ENCODE data around the gene ADAMTSL2.

Gene ADAMTSL2

GRCh38 chr9:133518200-133518599 lies 16.3 kb upstream of the ADAMTSL2 start:
- no peak for TF ChIP-seq CTCF (IDR thresholded peaks at IDR 0.05; ENCODE audit: control insufficient read depth, insufficient read depth, low read depth, low read length, missing control alignments)
- DNase-seq (ENCODE audit: low read depth), result no peak
- H3K4me3 ChIP-seq (ENCODE audit: control insufficient read depth, low read depth, low read length), result no peak overlapping the region

DNA sequence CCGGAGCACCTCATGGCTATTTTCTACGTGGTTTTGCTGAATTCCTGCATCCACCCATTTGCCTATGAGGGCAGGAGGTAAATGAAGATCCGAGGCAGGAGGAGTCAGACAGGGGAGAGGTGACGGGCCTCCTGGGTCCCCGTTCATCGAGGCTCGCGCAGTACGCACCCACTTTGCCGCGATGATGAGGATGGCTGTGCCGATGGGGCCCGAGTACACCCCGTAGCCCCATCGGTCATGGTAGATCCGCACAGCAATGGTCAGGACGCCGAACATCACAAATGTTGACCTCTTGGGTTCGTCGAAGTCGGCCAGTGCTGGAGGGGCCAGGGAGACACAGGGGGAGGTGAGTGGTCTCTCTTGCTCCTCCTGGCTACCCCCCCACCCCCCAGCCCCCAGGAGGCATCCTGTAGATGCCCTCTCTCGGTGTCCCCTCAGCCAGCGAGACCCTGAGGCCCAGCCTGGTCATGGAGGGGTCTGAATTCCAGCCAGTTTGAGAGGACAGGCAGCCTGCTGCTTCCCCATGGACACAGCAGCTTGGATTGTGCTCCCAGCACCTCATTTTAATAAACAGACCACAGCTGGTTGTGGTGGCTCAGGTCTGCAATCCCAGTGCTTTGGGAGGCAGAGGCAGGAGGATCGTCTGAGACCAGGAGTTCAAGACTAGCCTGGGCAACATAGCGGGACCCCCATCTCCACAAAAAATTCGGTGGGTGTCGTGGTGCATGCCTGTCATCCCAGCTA lies 15.6 kb upstream of the ADAMTSL2 start:
- no peak for DNase-seq (ENCODE audit: low read depth)
- no peak overlapping the region for H3K4me3 ChIP-seq (ENCODE audit: control insufficient read depth, low read depth, low read length)
- no peak for TF ChIP-seq CTCF (IDR thresholded peaks at IDR 0.05; ENCODE audit: control insufficient read depth, insufficient read depth, low read depth, low read length, missing control alignments)

GRCh38 chr9:133519693-133520092 lies 14.8 kb upstream of the ADAMTSL2 start:
- H3K4me3 ChIP-seq (ENCODE audit: control insufficient read depth, low read depth, low read length), result no peak overlapping the region
- no peak for TF ChIP-seq CTCF (IDR thresholded peaks at IDR 0.05; ENCODE audit: control insufficient read depth, insufficient read depth, low read depth, low read length, missing control alignments)
- no peak for DNase-seq (ENCODE audit: low read depth)

DNA sequence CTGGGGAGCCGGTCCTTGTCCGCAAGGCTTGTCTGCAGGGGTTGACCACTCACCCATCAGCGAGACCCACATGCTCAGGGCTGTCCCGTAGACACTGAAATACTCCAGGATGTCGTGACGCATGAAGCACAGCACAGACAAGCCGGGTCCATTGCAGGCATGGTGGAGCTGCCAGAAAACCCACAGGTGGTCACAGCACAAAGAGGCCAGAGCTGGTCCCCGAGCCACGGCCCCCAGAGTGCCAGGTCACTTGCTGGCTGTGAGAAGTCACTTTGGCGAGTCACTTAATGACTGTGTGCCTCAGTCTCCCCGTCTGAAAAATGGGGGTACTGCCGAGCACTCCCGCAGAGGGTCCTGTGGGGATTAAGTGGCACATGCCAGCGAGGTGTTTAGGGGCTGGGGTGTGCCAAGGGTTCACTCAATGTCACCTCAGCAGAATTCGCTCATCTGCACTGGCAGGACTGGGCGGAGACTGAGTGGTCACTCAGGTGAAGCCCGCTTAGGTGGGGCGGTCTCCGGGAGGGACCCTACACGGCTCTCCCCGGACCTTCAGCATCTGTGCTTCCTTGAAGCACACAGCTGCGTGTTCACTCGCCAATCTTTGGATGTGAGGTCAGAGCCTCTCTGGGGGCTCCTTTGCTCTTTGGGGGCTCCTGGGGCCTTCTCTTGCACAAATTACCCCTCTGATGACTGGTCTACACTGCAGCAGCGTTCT lies 14.2 kb upstream of the ADAMTSL2 start:
- no peak for DNase-seq (ENCODE audit: low read depth)
- TF ChIP-seq CTCF (IDR thresholded peaks at IDR 0.05; ENCODE audit: control insufficient read depth, insufficient read depth, low read depth, low read length, missing control alignments), result no peak
- no peak overlapping the region for H3K4me3 ChIP-seq (ENCODE audit: control insufficient read depth, low read depth, low read length)

DNA sequence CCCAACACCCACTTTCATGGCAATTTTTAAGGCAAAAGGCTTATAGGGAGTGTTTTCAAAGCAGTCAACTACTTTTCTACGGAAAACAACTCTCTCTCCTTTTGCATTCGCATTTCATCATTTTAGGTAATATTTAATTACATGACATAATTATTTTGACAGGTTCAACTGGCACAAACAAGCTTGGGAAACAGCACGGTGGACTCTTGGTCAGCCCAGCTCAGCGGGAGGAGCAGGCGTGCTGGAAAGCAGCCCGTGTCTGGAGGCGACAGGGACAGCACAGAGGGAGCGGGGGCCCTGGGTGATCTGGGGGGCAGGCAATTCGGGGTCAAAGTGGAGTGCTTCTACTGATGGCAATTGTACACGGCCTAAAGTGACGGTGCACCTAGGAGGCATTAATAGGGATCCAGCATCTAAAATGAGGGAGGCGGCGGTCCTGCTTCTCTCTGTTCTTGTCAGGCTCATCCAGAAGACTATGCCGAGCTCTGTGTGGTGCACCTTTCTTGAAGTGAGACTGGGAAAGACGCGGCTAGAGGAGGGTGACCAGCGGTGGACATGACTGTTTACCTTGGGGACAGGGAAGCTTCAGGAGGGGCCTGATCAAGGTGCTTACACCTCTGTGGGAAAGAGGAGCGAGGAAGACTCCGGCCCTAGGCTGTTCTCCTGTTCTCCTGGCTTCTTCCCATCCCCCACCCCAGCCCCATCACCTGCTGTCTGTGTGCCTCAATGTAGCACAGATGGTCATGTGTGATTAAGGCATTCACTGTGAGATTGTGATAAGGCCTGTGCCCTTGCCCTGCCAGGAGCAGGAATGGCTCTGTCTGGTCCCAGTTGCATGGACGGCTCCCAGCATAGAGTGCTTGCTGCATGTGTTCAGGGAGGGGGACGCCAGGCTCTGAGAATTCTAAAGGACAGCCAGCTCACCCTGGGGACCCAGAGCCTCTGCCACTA lies 13.1 kb upstream of the ADAMTSL2 start:
- no peak overlapping the region for H3K4me3 ChIP-seq (ENCODE audit: control insufficient read depth, low read depth, low read length)
- DNase-seq (ENCODE audit: low read depth), result no peak
- no peak for TF ChIP-seq CTCF (IDR thresholded peaks at IDR 0.05; ENCODE audit: control insufficient read depth, insufficient read depth, low read depth, low read length, missing control alignments)

All from AG09309 (cell line).